ENCODE results near the gene TCP11L2.

Gene TCP11L2

GRCh38 chr12:106282457-106283097 lies 20.0 kb upstream of the TCP11L2 start (continued):
- TF ChIP-seq ZNF518A (tag by site-specific recombination; conservative IDR thresholded peaks at IDR 0.05; ENCODE audit: low read depth) (0 out of 2 replicates have a peak, but pooled peaks have one; percentile 10), ZNF2 (tag by site-specific recombination; IDR thresholded peaks at IDR 0.05) (peak; percentile 99), ZNF398 (tag by site-specific recombination; IDR thresholded peaks at IDR 0.05) (no peak), KLF9 (tag by site-specific recombination; IDR thresholded peaks at IDR 0.05; ENCODE audit: low read depth) (no peak), ZNF548 (tag by site-specific recombination; IDR thresholded peaks at IDR 0.05) (no peak), ZBTB8A (tag by site-specific recombination; IDR thresholded peaks at IDR 0.05) (no peak)
- TF ChIP-seq, protein P1, sequence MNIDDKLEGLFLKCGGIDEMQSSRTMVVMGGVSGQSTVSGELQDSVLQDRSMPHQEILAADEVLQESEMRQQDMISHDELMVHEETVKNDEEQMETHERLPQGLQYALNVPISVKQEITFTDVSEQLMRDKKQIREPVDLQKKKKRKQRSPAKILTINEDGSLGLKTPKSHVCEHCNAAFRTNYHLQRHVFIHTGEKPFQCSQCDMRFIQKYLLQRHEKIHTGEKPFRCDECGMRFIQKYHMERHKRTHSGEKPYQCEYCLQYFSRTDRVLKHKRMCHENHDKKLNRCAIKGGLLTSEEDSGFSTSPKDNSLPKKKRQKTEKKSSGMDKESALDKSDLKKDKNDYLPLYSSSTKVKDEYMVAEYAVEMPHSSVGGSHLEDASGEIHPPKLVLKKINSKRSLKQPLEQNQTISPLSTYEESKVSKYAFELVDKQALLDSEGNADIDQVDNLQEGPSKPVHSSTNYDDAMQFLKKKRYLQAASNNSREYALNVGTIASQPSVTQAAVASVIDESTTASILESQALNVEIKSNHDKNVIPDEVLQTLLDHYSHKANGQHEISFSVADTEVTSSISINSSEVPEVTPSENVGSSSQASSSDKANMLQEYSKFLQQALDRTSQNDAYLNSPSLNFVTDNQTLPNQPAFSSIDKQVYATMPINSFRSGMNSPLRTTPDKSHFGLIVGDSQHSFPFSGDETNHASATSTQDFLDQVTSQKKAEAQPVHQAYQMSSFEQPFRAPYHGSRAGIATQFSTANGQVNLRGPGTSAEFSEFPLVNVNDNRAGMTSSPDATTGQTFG (tag by site-specific recombination; IDR thresholded peaks at IDR 0.05; ENCODE audit: borderline replicate concordance) = no peak

DNA sequence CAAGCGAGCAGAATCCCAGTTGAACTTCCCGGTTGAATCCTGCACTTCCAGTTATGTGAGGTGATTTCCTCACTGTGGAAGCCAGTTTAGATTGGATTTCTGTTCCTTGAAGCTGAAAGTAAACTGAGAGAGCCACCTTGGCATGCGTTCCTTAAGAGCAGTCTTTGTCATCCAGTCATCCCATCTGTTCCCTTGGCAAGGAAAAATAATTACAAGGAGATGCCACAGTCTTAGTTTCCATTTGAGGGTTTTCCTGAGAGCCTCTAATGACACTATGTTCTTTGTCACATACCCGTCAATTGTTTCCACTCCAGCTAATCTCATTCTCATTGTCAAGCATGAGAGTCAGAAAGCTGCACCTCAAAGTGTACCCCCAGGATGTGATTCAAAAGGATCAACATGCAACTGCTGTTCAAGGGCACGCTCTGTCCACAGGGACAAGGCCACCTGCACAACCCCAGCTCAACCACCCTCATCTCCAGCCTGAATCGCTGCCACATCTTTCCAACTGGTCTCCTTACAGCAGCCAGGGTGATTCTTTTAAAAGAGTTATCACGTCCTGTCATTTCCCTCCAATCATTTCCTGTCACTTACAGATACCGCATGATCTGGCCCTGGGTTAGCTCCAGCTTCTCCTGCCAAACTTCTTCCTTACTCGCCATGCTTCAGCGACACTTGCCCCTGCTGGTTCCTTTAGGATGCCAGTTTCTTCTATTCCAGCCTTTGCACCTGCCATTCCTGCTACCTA lies 18.0 kb upstream of the TCP11L2 start:
- Histone ChIP-seq H3K36me3 (ENCODE audit: control insufficient read depth in 2 of 2, insufficient read depth in 1 of 2, low read length in 2 of 2) (no peaks in the 10 kb centered on the region), H3K4me1 (ENCODE audit: control insufficient read depth, insufficient read depth, low read length) (peaks cover 6% of the 10 kb centered on the region), H3K9me3 (ENCODE audit: control insufficient read depth, insufficient read depth, low read depth, low read length) (no peaks in the 10 kb centered on the region), H3K27ac (ENCODE audit: extremely low read depth, low read depth, low read length) (no peak overlapping the region), H3K4me3 (ENCODE audit: low read depth, low read length) (no peak overlapping the region)
- ChIA-PET CTCF (interaction anchor here (0.6 to 9.9 kb wide), 7 partner anchors 8 to 73 kb away, joined by 3 to 158 read pairs (median 4); partner anchors contain the start of gene POLR3B), POLR2A (no interaction called here)
- TF ChIP-seq, protein P2, sequence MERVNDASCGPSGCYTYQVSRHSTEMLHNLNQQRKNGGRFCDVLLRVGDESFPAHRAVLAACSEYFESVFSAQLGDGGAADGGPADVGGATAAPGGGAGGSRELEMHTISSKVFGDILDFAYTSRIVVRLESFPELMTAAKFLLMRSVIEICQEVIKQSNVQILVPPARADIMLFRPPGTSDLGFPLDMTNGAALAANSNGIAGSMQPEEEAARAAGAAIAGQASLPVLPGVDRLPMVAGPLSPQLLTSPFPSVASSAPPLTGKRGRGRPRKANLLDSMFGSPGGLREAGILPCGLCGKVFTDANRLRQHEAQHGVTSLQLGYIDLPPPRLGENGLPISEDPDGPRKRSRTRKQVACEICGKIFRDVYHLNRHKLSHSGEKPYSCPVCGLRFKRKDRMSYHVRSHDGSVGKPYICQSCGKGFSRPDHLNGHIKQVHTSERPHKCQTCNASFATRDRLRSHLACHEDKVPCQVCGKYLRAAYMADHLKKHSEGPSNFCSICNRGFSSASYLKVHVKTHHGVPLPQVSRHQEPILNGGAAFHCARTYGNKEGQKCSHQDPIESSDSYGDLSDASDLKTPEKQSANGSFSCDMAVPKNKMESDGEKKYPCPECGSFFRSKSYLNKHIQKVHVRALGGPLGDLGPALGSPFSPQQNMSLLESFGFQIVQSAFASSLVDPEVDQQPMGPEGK (tag by site-specific recombination; IDR thresholded peaks at IDR 0.05) = no peak
- TF ChIP-seq ZSCAN18 (tag by site-specific recombination; IDR thresholded peaks at IDR 0.05) (no peak), ZNF768 (tag by site-specific recombination; IDR thresholded peaks at IDR 0.05) (no peak), ZNF571 (tag by site-specific recombination; IDR thresholded peaks at IDR 0.05) (no peak), RBAK (tag by site-specific recombination; IDR thresholded peaks at IDR 0.05) (no peak), ZNF16 (tag by site-specific recombination; IDR thresholded peaks at IDR 0.05; ENCODE audit: low read depth) (no peak)
